ENCODE measurements around the gene P4HB. TPM values are rescaled to one million over a fixed set of nuclear protein-coding genes. Genes with fewer than 3 reads are reported as not detected.

Gene P4HB
- total RNA-seq, 1 donor from 2014 or later: 1,674 TPM

GRCh38 chr17:81833160-81833920 is 27.0 kb downstream of the P4HB start, which contains the start of gene MCRIP1:
MCRIP1 (minus strand) TSS chr17:81833291; CDS start chr17:81824506, 8,785 bp downstream.
- DNase-seq (ENCODE audit: low read depth): peak; percentile 94

GRCh38 chr17:81832608-81833159 is 27.7 kb downstream of the P4HB start:
- peak; percentile 45 for DNase-seq (ENCODE audit: low read depth)

GRCh38 chr17:81831957-81832607 is 28.3 kb downstream of the P4HB start:
- peak; percentile 68 for DNase-seq (ENCODE audit: low read depth)

- DNase-seq (ENCODE audit: low read depth): peak; percentile 66
These were observed 28.8 kb downstream of the P4HB start for GRCh38 chr17:81831563-81831956.

- no peak for DNase-seq (ENCODE audit: low read depth)
These were observed 30.5 kb downstream of the P4HB start for GRCh38 chr17:81829858-81830257.

- DNase-seq (ENCODE audit: low read depth): no peak
These were observed 31.7 kb downstream of the P4HB start for GRCh38 chr17:81828656-81829055.

- no peak for DNase-seq (ENCODE audit: low read depth)
These were observed 34.4 kb downstream of the P4HB start for GRCh38 chr17:81825841-81826466.

- no peak for DNase-seq (ENCODE audit: low read depth)
These were observed 35.7 kb downstream of the P4HB start for GRCh38 chr17:81824595-81824994.

- DNase-seq (ENCODE audit: low read depth): no peak
These were observed 36.4 kb downstream of the P4HB start for GRCh38 chr17:81823820-81824550.

GRCh38 chr17:81822996-81823819 is 37.1 kb downstream of the P4HB start:
- no peak for DNase-seq (ENCODE audit: low read depth)

GRCh38 chr17:81822312-81822637 is 38.1 kb downstream of the P4HB start:
- DNase-seq (ENCODE audit: low read depth): no peak

GRCh38 chr17:81821603-81822311 is 38.6 kb downstream of the P4HB start:
- peak; percentile 74 for DNase-seq (ENCODE audit: low read depth)

- DNase-seq (ENCODE audit: low read depth): no peak
These were observed 39.2 kb downstream of the P4HB start for GRCh38 chr17:81821147-81821546.

- DNase-seq (ENCODE audit: low read depth): no peak
These were observed 40.6 kb downstream of the P4HB start for GRCh38 chr17:81819708-81820107.

GRCh38 chr17:81817758-81818147 is 42.6 kb downstream of the P4HB start:
- DNase-seq (ENCODE audit: low read depth): no peak

GRCh38 chr17:81815646-81815986 is 44.7 kb downstream of the P4HB start:
- no peak for DNase-seq (ENCODE audit: low read depth)

- DNase-seq (ENCODE audit: low read depth): no peak
These were observed 45.3 kb downstream of the P4HB start for GRCh38 chr17:81814748-81815645.

- DNase-seq (ENCODE audit: low read depth): no peak
These were observed 46.3 kb downstream of the P4HB start for GRCh38 chr17:81813861-81814683.
